ENCODE data around the gene MARCKSL1. TPM values are rescaled to one million over a fixed set of nuclear protein-coding genes. Genes with fewer than 3 reads are reported as not detected.

The MARCKSL1 gene
- total and polyA plus RNA-seq, 2 of the 13 experiments (the other 11 are each of a cell fraction or from before 2014, with no cell fraction given): 81.9 to 155 TPM

GRCh38 chr1:32334864-32335534 lies 1.0 kb downstream of the MARCKSL1 start (continued):
- no peak for TF ChIP-seq REST (IDR thresholded peaks at IDR 0.05; ENCODE audit: borderline replicate concordance in 1 of 2, low read depth in 1 of 2, low read length in 2 of 2)
- TF ChIP-seq ZBTB14 (CRISPR knock-in tag; IDR thresholded peaks at IDR 0.05): peak; percentile 90
- 0 out of 2 replicates have a peak, but pooled peaks have one; percentile 27 for TF ChIP-seq TGIF2 (CRISPR knock-in tag; IDR thresholded peaks at IDR 0.05)
- no peak for TF ChIP-seq ZNF841 (CRISPR knock-in tag; IDR thresholded peaks at IDR 0.05; ENCODE audit: borderline replicate concordance)
- TF ChIP-seq SCMH1 (CRISPR knock-in tag; IDR thresholded peaks at IDR 0.05; ENCODE audit: borderline replicate concordance): no peak
- no peak for TF ChIP-seq ZNF382 (CRISPR knock-in tag; IDR thresholded peaks at IDR 0.05; ENCODE audit: borderline replicate concordance)
- no peak for TF ChIP-seq SRSF1 (optimal IDR thresholded peaks at IDR 0.05; ENCODE audit: low read depth, low read length)
- TF ChIP-seq ZNF350 (CRISPR knock-in tag; IDR thresholded peaks at IDR 0.05; ENCODE audit: borderline replicate concordance, low read depth): 0 out of 2 replicates have a peak, but pooled peaks have one; percentile 27
- TF ChIP-seq NFKB2 (CRISPR knock-in tag; IDR thresholded peaks at IDR 0.05; ENCODE audit: borderline replicate concordance): peak; percentile 40; the same call in 1 of the 2 replicates
- TF ChIP-seq ZNF510 (CRISPR knock-in tag; IDR thresholded peaks at IDR 0.05; ENCODE audit: low read depth): no peak
- no peak for TF ChIP-seq RBM39 (IDR thresholded peaks at IDR 0.05; ENCODE audit: low read depth, low read length, poor library complexity, severe bottlenecking)
- no peak for TF ChIP-seq ELF1 (CRISPR knock-in tag; IDR thresholded peaks at IDR 0.05)
- TF ChIP-seq ZBTB25 (CRISPR knock-in tag; IDR thresholded peaks at IDR 0.05): 0 out of 2 replicates have a peak, but pooled peaks have one; percentile 22
- peak; percentile 56; the same call in 1 of the 2 replicates for TF ChIP-seq GABPB1 (CRISPR knock-in tag; IDR thresholded peaks at IDR 0.05)
- TF ChIP-seq HES4 (CRISPR knock-in tag; IDR thresholded peaks at IDR 0.05; ENCODE audit: borderline replicate concordance): no peak
- TF ChIP-seq PBX3 (CRISPR knock-in tag; IDR thresholded peaks at IDR 0.05; ENCODE audit: borderline replicate concordance): no peak

All from HepG2 (cell line).